ENCODE data around the gene ZNF333.

- TF ChIP-seq, protein P1, sequence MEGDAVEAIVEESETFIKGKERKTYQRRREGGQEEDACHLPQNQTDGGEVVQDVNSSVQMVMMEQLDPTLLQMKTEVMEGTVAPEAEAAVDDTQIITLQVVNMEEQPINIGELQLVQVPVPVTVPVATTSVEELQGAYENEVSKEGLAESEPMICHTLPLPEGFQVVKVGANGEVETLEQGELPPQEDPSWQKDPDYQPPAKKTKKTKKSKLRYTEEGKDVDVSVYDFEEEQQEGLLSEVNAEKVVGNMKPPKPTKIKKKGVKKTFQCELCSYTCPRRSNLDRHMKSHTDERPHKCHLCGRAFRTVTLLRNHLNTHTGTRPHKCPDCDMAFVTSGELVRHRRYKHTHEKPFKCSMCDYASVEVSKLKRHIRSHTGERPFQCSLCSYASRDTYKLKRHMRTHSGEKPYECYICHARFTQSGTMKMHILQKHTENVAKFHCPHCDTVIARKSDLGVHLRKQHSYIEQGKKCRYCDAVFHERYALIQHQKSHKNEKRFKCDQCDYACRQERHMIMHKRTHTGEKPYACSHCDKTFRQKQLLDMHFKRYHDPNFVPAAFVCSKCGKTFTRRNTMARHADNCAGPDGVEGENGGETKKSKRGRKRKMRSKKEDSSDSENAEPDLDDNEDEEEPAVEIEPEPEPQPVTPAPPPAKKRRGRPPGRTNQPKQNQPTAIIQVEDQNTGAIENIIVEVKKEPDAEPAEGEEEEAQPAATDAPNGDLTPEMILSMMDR (IDR thresholded peaks at IDR 0.05) = no peak
- TF ChIP-seq POLR2A (IDR thresholded peaks at IDR 0.05) = no peak
Measured at GRCh38 chr19:14764401-14764800, 74.6 kb downstream of the ZNF333 start.

All from uterus (tissue), 2 donors.